Measurements from ENCODE around the gene POLR2F. TPM values are rescaled to one million over a fixed set of nuclear protein-coding genes. Genes with fewer than 3 reads are reported as not detected.

POLR2F gene
- total and polyA plus RNA-seq, 9 donors, result 40.3 to 101 (median 65.2) TPM

DNA sequence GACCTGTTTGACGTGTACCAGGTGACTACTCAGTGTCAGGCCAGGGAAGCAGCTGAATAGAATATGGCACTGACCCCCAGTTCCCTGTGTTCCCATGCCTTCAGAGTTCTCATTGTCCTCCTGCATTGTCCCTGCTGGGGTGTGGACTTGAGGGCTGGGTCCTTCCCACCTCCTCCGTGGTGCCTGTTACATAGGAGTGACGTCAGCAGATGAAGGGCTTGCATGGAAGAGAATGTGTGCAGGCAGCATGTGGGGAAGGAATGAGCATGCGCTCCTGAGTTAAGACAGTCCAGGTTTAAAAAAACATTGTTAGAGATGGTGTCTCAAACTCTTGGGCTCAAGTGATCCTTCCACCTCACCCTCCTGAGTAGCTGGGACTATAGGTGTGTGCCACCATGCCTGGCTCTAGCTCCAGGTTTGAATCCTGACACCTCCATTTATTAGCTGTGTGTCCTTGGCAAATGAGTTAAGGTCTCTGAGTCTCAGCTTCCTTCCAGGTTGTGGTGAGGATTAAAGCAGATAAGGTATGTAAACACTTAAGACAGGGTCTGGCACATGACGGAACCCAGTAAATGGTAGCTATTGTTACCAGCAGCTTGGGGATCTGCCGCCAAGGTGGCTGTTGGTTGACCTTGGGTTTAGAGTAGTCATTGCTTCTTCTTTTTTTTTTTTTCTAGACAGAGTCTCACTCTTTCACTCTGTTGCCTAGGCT is 38.4 kb downstream of the POLR2F start:
- H3K27ac ChIP-seq, result no peak overlapping the region
- DNase-seq, result no peak
- no peaks in the 10 kb centered on the region for H3K27me3 ChIP-seq
- no peaks in the 10 kb centered on the region for H3K36me3 ChIP-seq
- no peaks in the 10 kb centered on the region for H3K4me1 ChIP-seq (ENCODE audit: insufficient read depth)
- H3K9me3 ChIP-seq, result no peaks in the 10 kb centered on the region
- no peak overlapping the region for H3K4me3 ChIP-seq
- intact Hi-C loops (cut with DNase I), result loop anchor here in 1 of 4 donors (5.0 kb wide), 1 partner anchor 665 kb away; no protein-coding TSS in a partner anchor
- 74 to 80% (median 74%) methylated on average over 6 of the region's 6 CpGs for WGBS, 3 donors
- TF ChIP-seq, protein P1, sequence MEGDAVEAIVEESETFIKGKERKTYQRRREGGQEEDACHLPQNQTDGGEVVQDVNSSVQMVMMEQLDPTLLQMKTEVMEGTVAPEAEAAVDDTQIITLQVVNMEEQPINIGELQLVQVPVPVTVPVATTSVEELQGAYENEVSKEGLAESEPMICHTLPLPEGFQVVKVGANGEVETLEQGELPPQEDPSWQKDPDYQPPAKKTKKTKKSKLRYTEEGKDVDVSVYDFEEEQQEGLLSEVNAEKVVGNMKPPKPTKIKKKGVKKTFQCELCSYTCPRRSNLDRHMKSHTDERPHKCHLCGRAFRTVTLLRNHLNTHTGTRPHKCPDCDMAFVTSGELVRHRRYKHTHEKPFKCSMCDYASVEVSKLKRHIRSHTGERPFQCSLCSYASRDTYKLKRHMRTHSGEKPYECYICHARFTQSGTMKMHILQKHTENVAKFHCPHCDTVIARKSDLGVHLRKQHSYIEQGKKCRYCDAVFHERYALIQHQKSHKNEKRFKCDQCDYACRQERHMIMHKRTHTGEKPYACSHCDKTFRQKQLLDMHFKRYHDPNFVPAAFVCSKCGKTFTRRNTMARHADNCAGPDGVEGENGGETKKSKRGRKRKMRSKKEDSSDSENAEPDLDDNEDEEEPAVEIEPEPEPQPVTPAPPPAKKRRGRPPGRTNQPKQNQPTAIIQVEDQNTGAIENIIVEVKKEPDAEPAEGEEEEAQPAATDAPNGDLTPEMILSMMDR (IDR thresholded peaks at IDR 0.05), result no peak
- TF ChIP-seq POLR2A (IDR thresholded peaks at IDR 0.05) (no peak), EP300 (IDR thresholded peaks at IDR 0.05) (no peak)

DNA sequence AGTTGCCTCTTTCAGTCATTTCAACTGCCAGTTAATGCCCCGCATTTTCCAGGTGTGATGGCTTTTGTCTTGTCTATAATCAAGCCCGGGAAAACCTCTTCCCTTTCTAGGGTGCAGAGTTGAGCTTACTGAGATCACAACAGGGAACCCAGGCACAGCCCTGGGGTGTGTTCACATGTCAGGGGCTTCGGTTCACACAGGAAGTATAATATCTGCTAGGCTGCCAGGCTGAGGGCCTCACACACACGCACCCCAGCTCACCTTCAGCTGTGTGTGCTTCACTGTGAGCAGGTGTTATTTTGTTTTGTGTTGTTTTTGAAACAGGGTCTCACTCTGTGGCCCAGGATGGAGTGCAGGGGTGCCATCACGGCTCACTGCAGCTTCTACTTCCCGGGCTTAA is 40.5 kb downstream of the POLR2F start:
- H3K27ac ChIP-seq, result no peak overlapping the region
- H3K9me3 ChIP-seq, result no peaks in the 10 kb centered on the region

DNA sequence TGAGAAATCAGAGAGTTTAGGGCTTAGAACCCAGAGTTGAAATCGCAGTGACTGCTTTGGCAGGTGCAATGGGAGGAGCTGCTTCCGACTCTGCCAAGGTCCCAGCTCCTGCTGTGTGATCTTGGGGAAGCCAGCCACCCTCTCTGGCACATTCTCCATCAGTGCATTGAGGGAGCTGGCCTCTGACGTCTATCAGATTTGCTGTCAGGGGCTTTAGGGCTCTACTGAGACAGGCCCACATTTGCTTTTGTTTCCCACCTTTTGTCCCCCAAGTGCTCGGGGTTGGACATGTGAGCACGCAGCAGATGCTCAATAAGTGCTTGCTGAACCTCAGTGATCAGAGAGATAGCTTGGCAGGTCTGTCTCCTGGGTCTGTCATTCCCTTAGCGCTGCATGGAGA is 41.5 kb downstream of the POLR2F start:
- no peaks in the 10 kb centered on the region for H3K36me3 ChIP-seq
- H3K4me1 ChIP-seq (ENCODE audit: insufficient read depth), result no peaks in the 10 kb centered on the region
- H3K27me3 ChIP-seq, result no peaks in the 10 kb centered on the region
- DNase-seq, result no peak
- no peaks in the 10 kb centered on the region for H3K9me3 ChIP-seq
- intact Hi-C loops (cut with DNase I), result loop anchor here in 1 of 4 donors (5.0 kb wide), 1 partner anchor 668 kb away; no protein-coding TSS in a partner anchor
- H3K4me3 ChIP-seq, result no peak overlapping the region
- TF ChIP-seq, protein P1 (IDR thresholded peaks at IDR 0.05), result no peak
- no peak for TF ChIP-seq POLR2A (IDR thresholded peaks at IDR 0.05)
- WGBS, 3 donors, result 87 to 88% (median 88%) methylated on average over 6 of the region's 6 CpGs
- H3K27ac ChIP-seq, result no peak overlapping the region

More for the DNA sequence above, 40.5 kb downstream of the POLR2F start:
- Histone ChIP-seq H3K36me3 (no peaks in the 10 kb centered on the region), H3K4me1 (ENCODE audit: insufficient read depth) (no peaks in the 10 kb centered on the region), H3K4me3 (no peak overlapping the region), H3K27me3 (no peaks in the 10 kb centered on the region)
- no peak for DNase-seq
- TF ChIP-seq EP300 (IDR thresholded peaks at IDR 0.05) (no peak), POLR2A (IDR thresholded peaks at IDR 0.05) (no peak)
- TF ChIP-seq, protein P1 (IDR thresholded peaks at IDR 0.05), result no peak
- 81 to 87% (median 83%) methylated on average over 6 of the region's 6 CpGs for WGBS, 3 donors
- intact Hi-C loops (cut with DNase I), result loop anchor here in 1 of 4 donors (5.0 kb wide), 1 partner anchor 667 kb away; no protein-coding TSS in a partner anchor

DNA sequence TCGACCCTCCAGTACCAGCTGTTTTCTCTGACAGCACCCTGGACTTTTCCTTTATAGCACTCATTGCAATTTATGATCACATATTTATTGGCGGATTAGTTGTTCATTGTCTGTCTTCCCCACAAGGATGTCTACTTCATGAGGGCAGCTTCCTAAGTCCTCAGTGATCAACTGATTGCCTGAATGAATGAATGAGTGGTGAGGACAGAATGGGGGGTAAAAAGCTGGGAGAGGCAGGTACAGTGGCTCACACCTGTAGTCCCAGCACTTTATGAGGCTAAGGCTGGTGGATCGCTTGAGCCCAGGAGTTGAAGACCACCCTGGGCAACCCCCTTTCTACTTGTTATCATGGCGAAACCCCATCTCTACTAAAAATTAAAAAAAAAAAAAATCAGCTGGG is 42.0 kb downstream of the POLR2F start:
- intact Hi-C loops (cut with DNase I), result no loop called here
- Histone ChIP-seq H3K9me3 (no peaks in the 10 kb centered on the region), H3K4me3 (no peak overlapping the region), H3K36me3 (no peaks in the 10 kb centered on the region), H3K4me1 (ENCODE audit: insufficient read depth) (no peaks in the 10 kb centered on the region), H3K27me3 (no peaks in the 10 kb centered on the region), H3K27ac (no peak overlapping the region)
- WGBS, 3 donors, result 88 to 94% (median 93%) methylated on average over 4 of the region's 4 CpGs
- no peak for TF ChIP-seq POLR2A (IDR thresholded peaks at IDR 0.05)
- TF ChIP-seq, protein P1 (IDR thresholded peaks at IDR 0.05), result no peak
- TF ChIP-seq EP300 (IDR thresholded peaks at IDR 0.05), result no peak
- DNase-seq, result no peak
